HCT116 (cell line): ENCODE data around the gene LRRC61. TPM values are rescaled to one million over a fixed set of nuclear protein-coding genes. Genes with fewer than 3 reads are reported as not detected.

Source experiments
- ATAC-seq: fragments of 200-7000 bp; cut with Tn5 transposase; 2 replicates; pipeline ENCODE4 v1.9.1; 2020; ENCODE audit warnings: mild to moderate bottlenecking, moderate library complexity
- BruUV-seq: library from RNA; stranded (reverse); fragments of 400-500 nt; replicated peaks from 2 replicates; lab custom pipeline; 2021; lab: Mats Ljungman, UMichigan
- CTCF ChIA-PET: fragments of 300-600 bp; sonication (Branson Sonifier 250); formaldehyde crosslinking; loops from one replicate; lab custom pipeline; 2021; ENCODE audit warnings: antibody characterized with exemption; lab: Charles Lee
- POLR2A ChIA-PET: fragments of 300-600, 350-600 bp; sonication (Branson Sonifier 250); formaldehyde crosslinking; loops from one replicate; lab custom pipeline; 2021; ENCODE audit warnings: antibody characterized with exemption; lab: Charles Lee
- RAD21 ChIA-PET, 2 experiments: fragments of 300-600 bp; sonication (Branson Sonifier 250); formaldehyde crosslinking; loops; one replicate each; lab custom pipeline; 2023; ENCODE audit warnings: low total read pairs in 2 of 2; ENCODE audit not compliant: uncharacterized antibody in 2 of 2, unreplicated experiment in 2 of 2, low non-redundant PET in 1 of 2; lab: Charles Lee
- DNase-seq: peaks from one replicate; pipeline ENCODE4 v3.0.0-alpha.2; 2010; ENCODE audit warnings: low read depth, low spot score
- H2AFZ ChIP-seq: fragments of 200-600 bp; shearing (Covaris generic), sonication (generic); 2 replicates; pipeline ENCODE4 v1.6.1; 2017; ENCODE audit warnings: low read depth, mixed run types, mixed read lengths, antibody characterized with exemption, low read length; ENCODE audit not compliant: poor library complexity, severe bottlenecking
- H3K27ac ChIP-seq: 2 replicates; pipeline ENCODE4 v1.5.1; 2012; ENCODE audit warnings: low read depth, low read length
- H3K27me3 ChIP-seq: fragments of 200-600 bp; sonication (generic); 2 replicates; pipeline ENCODE4 v1.6.1; 2016; ENCODE audit warnings: mixed run types, low read length, mixed read lengths; ENCODE audit not compliant: insufficient read depth
- H3K36me3 ChIP-seq, 2 experiments: fragments of 200-500 bp in 1 of 2; fragments of 200-600 bp in 1 of 2; sonication (Bioruptor generic) in 1 of 2; sonication (generic) in 1 of 2; 2 replicates each; pipeline versions ENCODE4 v1.5.1 to v1.6.1; 2014 to 2016; ENCODE audit warnings: low read length in 2 of 2, inconsistent platforms in 1 of 2, mixed read lengths in 1 of 2, mixed run types in 1 of 2; ENCODE audit not compliant: insufficient read depth in 2 of 2, control insufficient read depth in 1 of 2
- H3K4me1 ChIP-seq, 2 experiments: fragments of 200-600 bp in 1 of 2; sonication (generic) in 1 of 2; 2 replicates each; pipeline versions ENCODE4 v1.5.1 to v1.6.1; 2012 to 2017; ENCODE audit warnings: low read length in 2 of 2, inconsistent platforms in 1 of 2, mild to moderate bottlenecking in 1 of 2, mixed read lengths in 1 of 2, mixed run types in 1 of 2, moderate library complexity in 1 of 2; ENCODE audit not compliant: insufficient read depth in 2 of 2, control insufficient read depth in 1 of 2
- H3K4me2 ChIP-seq: fragments of 200-600 bp; sonication (generic); 2 replicates; pipeline ENCODE4 v1.6.1; 2017; ENCODE audit warnings: mixed run types, low read length, mixed read lengths
- H3K4me3 ChIP-seq, 2 experiments: fragments of 200-600 bp in 1 of 2; sonication (generic) in 1 of 2; replicated peaks in 1 of 2; 2 replicates each; pipeline ENCODE4 v1.5.1; 2011 to 2016; ENCODE audit warnings: low read length in 2 of 2, control low read depth in 1 of 2, low read depth in 1 of 2, mild to moderate bottlenecking in 1 of 2, mixed read lengths in 1 of 2, mixed run types in 1 of 2
- H3K79me2 ChIP-seq: fragments of 200-600 bp; sonication (generic); 2 replicates; pipeline ENCODE4 v1.6.1; 2017; ENCODE audit warnings: mild to moderate bottlenecking, mixed run types, low read length, moderate library complexity, mixed read lengths; ENCODE audit not compliant: insufficient read depth
- H3K9ac ChIP-seq: fragments of 200-600 bp; sonication (generic); 2 replicates; pipeline ENCODE4 v1.6.1; 2016; ENCODE audit warnings: low read length, mixed read lengths
- H3K9me2 ChIP-seq: fragments of 200-600 bp; sonication (generic), shearing (Covaris generic); 2 replicates; pipeline ENCODE4 v1.6.1; 2017; ENCODE audit warnings: mixed run types, mild to moderate bottlenecking, moderate library complexity; ENCODE audit not compliant: insufficient read depth
- H3K9me3 ChIP-seq, 2 experiments: fragments of 200-500 bp in 1 of 2; fragments of 200-600 bp in 1 of 2; sonication (Bioruptor generic) in 1 of 2; sonication (generic) in 1 of 2; 2 replicates each; pipeline ENCODE4 v1.6.1; 2014 to 2017; ENCODE audit warnings: low read length in 2 of 2, mixed read lengths in 2 of 2, inconsistent platforms in 1 of 2, low read depth in 1 of 2, mild to moderate bottlenecking in 1 of 2, mixed run types in 1 of 2, moderate library complexity in 1 of 2; ENCODE audit not compliant: control insufficient read depth in 1 of 2, insufficient read depth in 1 of 2
- H4K20me1 ChIP-seq: fragments of 200-600 bp; sonication (generic), shearing (Covaris generic); 2 replicates; pipeline ENCODE4 v1.6.1; 2017; ENCODE audit warnings: mixed run types, mild to moderate bottlenecking, moderate library complexity; ENCODE audit not compliant: insufficient read depth
- ATF3 ChIP-seq: IDR thresholded peaks from 2 replicates; pipeline ENCODE4 v1.6.1; 2012
- CBX3 ChIP-seq: IDR thresholded peaks from 2 replicates; pipeline ENCODE4 v1.6.1; 2012; ENCODE audit warnings: low read depth
- CEBPB ChIP-seq: IDR thresholded peaks from 2 replicates; pipeline ENCODE4 v1.6.1; 2012; ENCODE audit warnings: low read depth
- CTCF ChIP-seq, 3 experiments: fragments of 200-600 bp in 1 of 3; sonication (generic) in 1 of 3; IDR thresholded peaks in 2 of 3; conservative IDR thresholded peaks in 1 of 3; 2 replicates each; pipeline ENCODE4 v1.5.1; 2012 to 2017; ENCODE audit warnings: low read depth in 2 of 3, low read length in 2 of 3, antibody characterized with exemption in 1 of 3, borderline replicate concordance in 1 of 3, control low read depth in 1 of 3, mild to moderate bottlenecking in 1 of 3, mixed read lengths in 1 of 3, mixed run types in 1 of 3, moderate library complexity in 1 of 3; ENCODE audit not compliant: insufficient read depth in 1 of 3
- EGR1 ChIP-seq: IDR thresholded peaks from 2 replicates; pipeline ENCODE4 v1.6.1; 2012; ENCODE audit warnings: low read depth
- ELF1 ChIP-seq: IDR thresholded peaks from 2 replicates; pipeline ENCODE4 v1.6.1; 2012; ENCODE audit warnings: low read depth, borderline replicate concordance
- EZH2 ChIP-seq: fragments of 200-600 bp; sonication (generic); IDR thresholded peaks from 2 replicates; pipeline ENCODE4 v1.6.1; 2017; ENCODE audit warnings: antibody characterized with exemption, mixed run types
- EZH2phosphoT487 ChIP-seq: fragments of 200-600 bp; IDR thresholded peaks from 2 replicates; pipeline ENCODE4 v1.6.1; 2018; ENCODE audit warnings: antibody characterized with exemption, borderline replicate concordance
- FOSL1 ChIP-seq: IDR thresholded peaks from 2 replicates; pipeline ENCODE4 v1.6.1; 2012; ENCODE audit warnings: low read depth
- JUND ChIP-seq: IDR thresholded peaks from 2 replicates; pipeline ENCODE4 v1.6.1; 2012
- POLR2A ChIP-seq: IDR thresholded peaks from 2 replicates; pipeline ENCODE4 v1.7.0; 2011; ENCODE audit warnings: borderline replicate concordance; ENCODE audit not compliant: insufficient read depth, insufficient read length; ENCODE audit errors: extremely low read depth
- POLR2AphosphoS5 ChIP-seq: IDR thresholded peaks from 2 replicates; pipeline ENCODE4 v1.6.1; 2011; ENCODE audit warnings: mild to moderate bottlenecking, low read depth, low read length, moderate library complexity
- RAD21 ChIP-seq: IDR thresholded peaks from 2 replicates; pipeline ENCODE4 v1.6.1; 2012; ENCODE audit warnings: low read depth, mild to moderate bottlenecking
- SIN3A ChIP-seq: IDR thresholded peaks from 2 replicates; pipeline ENCODE4 v1.6.1; 2012; ENCODE audit warnings: low read depth
- SP1 ChIP-seq: IDR thresholded peaks from 2 replicates; pipeline ENCODE4 v1.6.1; 2012; ENCODE audit warnings: low read depth
- SRF ChIP-seq: IDR thresholded peaks from 2 replicates; pipeline ENCODE4 v1.6.1; 2012; ENCODE audit warnings: low read depth
- TCF7L2 ChIP-seq: IDR thresholded peaks from 2 replicates; pipeline ENCODE4 v1.7.0; 2011; ENCODE audit warnings: borderline replicate concordance, inconsistent platforms; ENCODE audit not compliant: insufficient read depth, insufficient read length; ENCODE audit errors: extremely low read depth
- YY1 ChIP-seq: IDR thresholded peaks from 2 replicates; pipeline ENCODE4 v1.6.1; 2011; ENCODE audit warnings: low read length, low read depth, moderate library complexity, mild to moderate bottlenecking; ENCODE audit not compliant: insufficient replicate concordance; ENCODE audit errors: extremely low read depth
- ZNF274 ChIP-seq: fragments of 200-500 bp; sonication (Bioruptor generic); IDR thresholded peaks from 2 replicates; pipeline ENCODE4 v1.6.1; 2014; ENCODE audit warnings: mild to moderate bottlenecking, low read depth, low read length, inconsistent platforms
- intact Hi-C: fragments of 100-400 bp; cut with micrococcal nuclease; formaldehyde crosslinking; loops from 2 replicates; pipeline ENCODE4 v1.10.0; 2022
- total RNA-seq: library from RNA; stranded (reverse); gene quantifications from one replicate; pipeline ENCODE4 v1.2.1, GENCODE V29; 2021; ENCODE audit not compliant: unreplicated experiment
- TF ChIP-seq, protein P1 (sequence below): IDR thresholded peaks from 2 replicates; pipeline ENCODE4 v1.6.1; 2012; ENCODE audit warnings: low read depth

The LRRC61 gene
- total RNA-seq, 1 experiment from 2014 or later = 12.0 TPM

- H3K4me3 ChIP-seq = no peak overlapping the region
- BruUV-seq = no TSS peak
- CTCF ChIA-PET = no interaction called here
- TF ChIP-seq CTCF (IDR thresholded peaks at IDR 0.05 in 2 of 3, conservative IDR thresholded peaks at IDR 0.05 in 1 of 3; ENCODE audit: borderline replicate concordance in 1 of 3, insufficient read depth in 1 of 3, low read depth in 2 of 3, low read length in 2 of 3) = no peak
- TF ChIP-seq CEBPB = no peak
- TF ChIP-seq SIN3A = no peak
- TF ChIP-seq, protein P1, sequence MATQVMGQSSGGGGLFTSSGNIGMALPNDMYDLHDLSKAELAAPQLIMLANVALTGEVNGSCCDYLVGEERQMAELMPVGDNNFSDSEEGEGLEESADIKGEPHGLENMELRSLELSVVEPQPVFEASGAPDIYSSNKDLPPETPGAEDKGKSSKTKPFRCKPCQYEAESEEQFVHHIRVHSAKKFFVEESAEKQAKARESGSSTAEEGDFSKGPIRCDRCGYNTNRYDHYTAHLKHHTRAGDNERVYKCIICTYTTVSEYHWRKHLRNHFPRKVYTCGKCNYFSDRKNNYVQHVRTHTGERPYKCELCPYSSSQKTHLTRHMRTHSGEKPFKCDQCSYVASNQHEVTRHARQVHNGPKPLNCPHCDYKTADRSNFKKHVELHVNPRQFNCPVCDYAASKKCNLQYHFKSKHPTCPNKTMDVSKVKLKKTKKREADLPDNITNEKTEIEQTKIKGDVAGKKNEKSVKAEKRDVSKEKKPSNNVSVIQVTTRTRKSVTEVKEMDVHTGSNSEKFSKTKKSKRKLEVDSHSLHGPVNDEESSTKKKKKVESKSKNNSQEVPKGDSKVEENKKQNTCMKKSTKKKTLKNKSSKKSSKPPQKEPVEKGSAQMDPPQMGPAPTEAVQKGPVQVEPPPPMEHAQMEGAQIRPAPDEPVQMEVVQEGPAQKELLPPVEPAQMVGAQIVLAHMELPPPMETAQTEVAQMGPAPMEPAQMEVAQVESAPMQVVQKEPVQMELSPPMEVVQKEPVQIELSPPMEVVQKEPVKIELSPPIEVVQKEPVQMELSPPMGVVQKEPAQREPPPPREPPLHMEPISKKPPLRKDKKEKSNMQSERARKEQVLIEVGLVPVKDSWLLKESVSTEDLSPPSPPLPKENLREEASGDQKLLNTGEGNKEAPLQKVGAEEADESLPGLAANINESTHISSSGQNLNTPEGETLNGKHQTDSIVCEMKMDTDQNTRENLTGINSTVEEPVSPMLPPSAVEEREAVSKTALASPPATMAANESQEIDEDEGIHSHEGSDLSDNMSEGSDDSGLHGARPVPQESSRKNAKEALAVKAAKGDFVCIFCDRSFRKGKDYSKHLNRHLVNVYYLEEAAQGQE = no peak
- TF ChIP-seq SP1 = no peak
- no peak for TF ChIP-seq FOSL1
- no peak for TF ChIP-seq POLR2A
- no peak for TF ChIP-seq POLR2AphosphoS5
- TF ChIP-seq ELF1 = no peak
- TF ChIP-seq EGR1 = no peak
- no peak for TF ChIP-seq EZH2
- no peak for TF ChIP-seq ATF3
- no peak for TF ChIP-seq SRF
- TF ChIP-seq TCF7L2 = no peak
- no peak for TF ChIP-seq ZNF274
- TF ChIP-seq YY1 = no peak
- no peak for TF ChIP-seq CBX3
- TF ChIP-seq JUND = no peak
- TF ChIP-seq EZH2phosphoT487 = no peak
- no peak for TF ChIP-seq RAD21
- TF ChIP-seq, all 23 proteins: peak for 0
- intact Hi-C loops = no loop called here
- no peaks in the 10 kb centered on the region for H3K9me2 ChIP-seq
- H3K79me2 ChIP-seq = no peaks in the 10 kb centered on the region
- H4K20me1 ChIP-seq = no peaks in the 10 kb centered on the region
- no peaks in the 10 kb centered on the region for H3K27me3 ChIP-seq
- no peak for DNase-seq
- POLR2A ChIA-PET = no interaction called here
- ATAC-seq = no peak
- no peak overlapping the region for H3K9ac ChIP-seq
- H2AFZ ChIP-seq = no peak overlapping the region
- no peaks in the 10 kb centered on the region for H3K36me3 ChIP-seq
- H3K4me2 ChIP-seq = no peak overlapping the region
- no peak overlapping the region for H3K27ac ChIP-seq
- RAD21 ChIA-PET = no interaction called here
- H3K9me3 ChIP-seq = no peaks in the 10 kb centered on the region
- H3K4me1 ChIP-seq = no peaks in the 10 kb centered on the region
Measured at GRCh38 chr7:150336746-150337145, 13.6 kb downstream of the LRRC61 start.
